HepG2 (cell line): ENCODE data around the gene ECHDC1. TPM values are rescaled to one million over a fixed set of nuclear protein-coding genes. Genes with fewer than 3 reads are reported as not detected.

Experiments used
- BHLHE40 ChIP-seq: IDR thresholded peaks from 2 replicates; pipeline ENCODE4 v1.6.1; 2011; ENCODE audit warnings: low read length, improper control_type of control experiment
- FOSL1 ChIP-seq: sonication (generic); formaldehyde crosslinking; IDR thresholded peaks from 2 replicates; pipeline ENCODE4 v1.9.0; 2021; ENCODE audit warnings: missing genetic modification reagents, borderline replicate concordance
- GATAD2A ChIP-seq: IDR thresholded peaks from 2 replicates; pipeline ENCODE4 v1.6.1; 2016
- HBP1 ChIP-seq: IDR thresholded peaks from 2 replicates; pipeline ENCODE4 v1.6.1; 2016; ENCODE audit warnings: low read depth, control low read depth
- HOXA9 ChIP-seq: sonication (generic); formaldehyde crosslinking; IDR thresholded peaks from 2 replicates; pipeline ENCODE4 v1.8.1; 2022; ENCODE audit warnings: missing genetic modification reagents, mild to moderate bottlenecking, moderate library complexity, borderline replicate concordance
- LRRFIP1 ChIP-seq: sonication (generic); formaldehyde crosslinking; conservative IDR thresholded peaks from 2 replicates; pipeline ENCODE4 v1.4.0; 2020; ENCODE audit warnings: missing genetic modification reagents
- NFIB ChIP-seq: sonication (generic); formaldehyde crosslinking; IDR thresholded peaks from 2 replicates; pipeline ENCODE4 v1.9.0; 2021; ENCODE audit warnings: missing genetic modification reagents, mild to moderate bottlenecking, borderline replicate concordance
- PAX8 ChIP-seq: sonication (generic); formaldehyde crosslinking; IDR thresholded peaks from 2 replicates; pipeline ENCODE4 v1.8.0; 2022; ENCODE audit warnings: mild to moderate bottlenecking, missing genetic modification reagents, borderline replicate concordance
- POGZ ChIP-seq: sonication (generic); formaldehyde crosslinking; IDR thresholded peaks from 2 replicates; pipeline ENCODE4 v1.4.0; 2020; ENCODE audit warnings: mild to moderate bottlenecking, missing genetic modification reagents
- PRPF4 ChIP-seq: fragments of 200-400 bp; formaldehyde crosslinking; IDR thresholded peaks from 2 replicates; pipeline ENCODE4 v1.6.1; 2016; ENCODE audit warnings: low read length, low read depth; ENCODE audit not compliant: poor library complexity, severe bottlenecking
- RBAK ChIP-seq: sonication (generic); formaldehyde crosslinking; IDR thresholded peaks from 2 replicates; pipeline ENCODE4 v1.5.1; 2020; ENCODE audit warnings: mild to moderate bottlenecking, missing genetic modification reagents
- RNF2 ChIP-seq: fragments of 450-650 bp; conservative IDR thresholded peaks from 2 replicates; pipeline ENCODE4 v1.6.1; 2016; ENCODE audit warnings: low read depth
- RXRB ChIP-seq: IDR thresholded peaks from 2 replicates; pipeline ENCODE4 v1.6.1; 2016; ENCODE audit warnings: borderline replicate concordance, missing genetic modification reagents, missing compliant biosample characterization
- SMAD3 ChIP-seq: sonication (generic); formaldehyde crosslinking; IDR thresholded peaks from 2 replicates; pipeline ENCODE4 v1.4.0; 2020; ENCODE audit warnings: missing genetic modification reagents
- TAF15 ChIP-seq: fragments of 200-400 bp; formaldehyde crosslinking; IDR thresholded peaks from one replicate; pipeline ENCODE4 v1.6.1; 2018; ENCODE audit warnings: mild to moderate bottlenecking, low read depth, low read length; ENCODE audit not compliant: poor library complexity, severe bottlenecking
- ZNF383 ChIP-seq: sonication (generic); formaldehyde crosslinking; IDR thresholded peaks from 2 replicates; pipeline ENCODE4 v1.4.0; 2020; ENCODE audit warnings: missing genetic modification reagents, mild to moderate bottlenecking, borderline replicate concordance
- ZNF468 ChIP-seq: sonication (generic); formaldehyde crosslinking; IDR thresholded peaks from 2 replicates; pipeline ENCODE4 v1.8.0; 2022; ENCODE audit warnings: mild to moderate bottlenecking, moderate library complexity, missing genetic modification reagents
- ZNF543 ChIP-seq: sonication (generic); formaldehyde crosslinking; IDR thresholded peaks from 2 replicates; pipeline ENCODE4 v1.4.0; 2020; ENCODE audit warnings: mild to moderate bottlenecking, missing genetic modification reagents
- ZNF598 ChIP-seq: sonication (generic); formaldehyde crosslinking; IDR thresholded peaks from 2 replicates; pipeline ENCODE4 v1.5.1; 2020; ENCODE audit warnings: mild to moderate bottlenecking, missing genetic modification reagents, borderline replicate concordance
- ZNF615 ChIP-seq: sonication (generic); formaldehyde crosslinking; IDR thresholded peaks from 2 replicates; pipeline ENCODE4 v1.5.0; 2020; ENCODE audit warnings: mild to moderate bottlenecking, missing genetic modification reagents, borderline replicate concordance
- polyA plus RNA-seq, 8 experiments: library from polyadenylated mRNA; depleted of rRNA in 3 of 8; stranded (reverse) in 7 of 8; unstranded in 1 of 8; fragments of >200 nt; fragmentation: Illumina TruSeq in 4 of 8; extraction: Trizol in 4 of 8; gene quantifications; 2 replicates each; pipeline versions ENCODE4 v1.2.1 to v1.2.3, GENCODE V29; 2011 to 2016; ENCODE audit warnings: low read depth in 4 of 8, missing spikeins in 1 of 8, mixed read lengths in 1 of 8; ENCODE audit not compliant: insufficient read depth in 1 of 8
- total RNA-seq, 5 experiments: library from RNA; depleted of rRNA; stranded (reverse); fragments of >200 nt; fragmentation: Illumina TruSeq; extraction: Trizol; gene quantifications; 2 replicates each; pipeline ENCODE4 v1.2.3, GENCODE V29; 2016; ENCODE audit warnings: low read depth in 1 of 5
- TF ChIP-seq, protein P1 (sequence below): IDR thresholded peaks from 2 replicates; pipeline ENCODE4 v1.6.1; 2012; ENCODE audit warnings: inconsistent platforms
- TF ChIP-seq, protein P2 (sequence below): sonication (generic); formaldehyde crosslinking; IDR thresholded peaks from 2 replicates; pipeline ENCODE4 v1.8.0; 2022; ENCODE audit warnings: mild to moderate bottlenecking, missing genetic modification reagents, moderate library complexity
- TF ChIP-seq, protein P3 (sequence below): sonication (generic); formaldehyde crosslinking; IDR thresholded peaks from 2 replicates; pipeline ENCODE4 v1.4.0; 2020; ENCODE audit warnings: missing genetic modification reagents; ENCODE audit errors: not compliant biosample characterization
- TF ChIP-seq, protein P4 (sequence below): sonication (generic); formaldehyde crosslinking; IDR thresholded peaks from 2 replicates; pipeline ENCODE4 v1.5.1; 2020; ENCODE audit warnings: missing genetic modification reagents, mild to moderate bottlenecking, borderline replicate concordance

ECHDC1 gene
- total and polyA plus RNA-seq, 2 of the 13 experiments (the other 11 are each of a cell fraction or from before 2014, with no cell fraction given): 32.8 to 98.1 TPM

GRCh38 chr6:127266178-127266891 lies 77.1 kb downstream of the ECHDC1 start, which contains the start of gene RNF146 (continued):
- TF ChIP-seq ZNF598 (CRISPR knock-in tag) (no peak), RNF2 (no peak), BHLHE40 (peak; percentile 95), RBAK (no peak), PRPF4 (no peak), ZNF543 (CRISPR knock-in tag) (no peak), PAX8 (CRISPR knock-in tag) (no peak), LRRFIP1 (CRISPR knock-in tag) (no peak), NFIB (CRISPR knock-in tag) (no peak), HBP1 (no peak), FOSL1 (CRISPR knock-in tag) (no peak), HOXA9 (CRISPR knock-in tag) (no peak), ZNF468 (no peak), TAF15 (peak; percentile 30), ZNF615 (CRISPR knock-in tag) (peak; percentile 25; the same call in 1 of the 2 replicates), SMAD3 (CRISPR knock-in tag) (no peak), RXRB (CRISPR knock-in tag) (peak; percentile 9; the same call in 1 of the 2 replicates), ZNF383 (CRISPR knock-in tag) (no peak), POGZ (CRISPR knock-in tag) (no peak), GATAD2A (CRISPR knock-in tag) (peak; percentile 52; the same call in 1 of the 2 replicates)
- TF ChIP-seq, protein P1, sequence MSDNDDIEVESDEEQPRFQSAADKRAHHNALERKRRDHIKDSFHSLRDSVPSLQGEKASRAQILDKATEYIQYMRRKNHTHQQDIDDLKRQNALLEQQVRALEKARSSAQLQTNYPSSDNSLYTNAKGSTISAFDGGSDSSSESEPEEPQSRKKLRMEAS: peak; percentile 59; the same call in 1 of the 2 replicates
- TF ChIP-seq, protein P2, sequence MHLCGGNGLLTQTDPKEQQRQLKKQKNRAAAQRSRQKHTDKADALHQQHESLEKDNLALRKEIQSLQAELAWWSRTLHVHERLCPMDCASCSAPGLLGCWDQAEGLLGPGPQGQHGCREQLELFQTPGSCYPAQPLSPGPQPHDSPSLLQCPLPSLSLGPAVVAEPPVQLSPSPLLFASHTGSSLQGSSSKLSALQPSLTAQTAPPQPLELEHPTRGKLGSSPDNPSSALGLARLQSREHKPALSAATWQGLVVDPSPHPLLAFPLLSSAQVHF: no peak
- TF ChIP-seq, protein P3, sequence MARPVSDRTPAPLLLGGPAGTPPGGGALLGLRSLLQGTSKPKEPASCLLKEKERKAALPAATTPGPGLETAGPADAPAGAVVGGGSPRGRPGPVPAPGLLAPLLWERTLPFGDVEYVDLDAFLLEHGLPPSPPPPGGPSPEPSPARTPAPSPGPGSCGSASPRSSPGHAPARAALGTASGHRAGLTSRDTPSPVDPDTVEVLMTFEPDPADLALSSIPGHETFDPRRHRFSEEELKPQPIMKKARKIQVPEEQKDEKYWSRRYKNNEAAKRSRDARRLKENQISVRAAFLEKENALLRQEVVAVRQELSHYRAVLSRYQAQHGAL (CRISPR knock-in tag): no peak
- TF ChIP-seq, protein P4, sequence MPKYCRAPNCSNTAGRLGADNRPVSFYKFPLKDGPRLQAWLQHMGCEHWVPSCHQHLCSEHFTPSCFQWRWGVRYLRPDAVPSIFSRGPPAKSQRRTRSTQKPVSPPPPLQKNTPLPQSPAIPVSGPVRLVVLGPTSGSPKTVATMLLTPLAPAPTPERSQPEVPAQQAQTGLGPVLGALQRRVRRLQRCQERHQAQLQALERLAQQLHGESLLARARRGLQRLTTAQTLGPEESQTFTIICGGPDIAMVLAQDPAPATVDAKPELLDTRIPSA: no peak
